22Rv1 (cell line): Measurements from ENCODE around the gene CNTRL.

ENCODE experiments used
- ZFX ChIP-seq: fragments of 450-650 bp; IDR thresholded peaks from 2 replicates; pipeline ENCODE4 v1.6.1; 2017; ENCODE audit warnings: antibody characterized with exemption, borderline replicate concordance
- TF ChIP-seq, protein P1 (sequence below): fragments of 450-650 bp; IDR thresholded peaks from 2 replicates; pipeline ENCODE4 v1.5.1; 2017; ENCODE audit warnings: mild to moderate bottlenecking

GRCh38 chr9:121150188-121150587, 75.4 kb downstream of the CNTRL start:
- TF ChIP-seq, protein P1, sequence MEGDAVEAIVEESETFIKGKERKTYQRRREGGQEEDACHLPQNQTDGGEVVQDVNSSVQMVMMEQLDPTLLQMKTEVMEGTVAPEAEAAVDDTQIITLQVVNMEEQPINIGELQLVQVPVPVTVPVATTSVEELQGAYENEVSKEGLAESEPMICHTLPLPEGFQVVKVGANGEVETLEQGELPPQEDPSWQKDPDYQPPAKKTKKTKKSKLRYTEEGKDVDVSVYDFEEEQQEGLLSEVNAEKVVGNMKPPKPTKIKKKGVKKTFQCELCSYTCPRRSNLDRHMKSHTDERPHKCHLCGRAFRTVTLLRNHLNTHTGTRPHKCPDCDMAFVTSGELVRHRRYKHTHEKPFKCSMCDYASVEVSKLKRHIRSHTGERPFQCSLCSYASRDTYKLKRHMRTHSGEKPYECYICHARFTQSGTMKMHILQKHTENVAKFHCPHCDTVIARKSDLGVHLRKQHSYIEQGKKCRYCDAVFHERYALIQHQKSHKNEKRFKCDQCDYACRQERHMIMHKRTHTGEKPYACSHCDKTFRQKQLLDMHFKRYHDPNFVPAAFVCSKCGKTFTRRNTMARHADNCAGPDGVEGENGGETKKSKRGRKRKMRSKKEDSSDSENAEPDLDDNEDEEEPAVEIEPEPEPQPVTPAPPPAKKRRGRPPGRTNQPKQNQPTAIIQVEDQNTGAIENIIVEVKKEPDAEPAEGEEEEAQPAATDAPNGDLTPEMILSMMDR, result no peak
- TF ChIP-seq ZFX, result no peak
